Measurements from ENCODE around the gene RFLNA.
"Not testable (repeated sequence)": the region's sequence is repeated elsewhere in the genome, so short reads cannot be mapped to it uniquely, and the experiment has no call there.

The RFLNA gene

GRCh38 chr12:124283326-124283725 is 11.6 kb upstream of the RFLNA start:
- no peak for DNase-seq

GRCh38 chr12:124284368-124284767 is 10.5 kb upstream of the RFLNA start:
- DNase-seq = no peak

GRCh38 chr12:124286414-124286813 is 8.5 kb upstream of the RFLNA start:
- DNase-seq = no peak

GRCh38 chr12:124286971-124287370 is 7.9 kb upstream of the RFLNA start:
- no peak for DNase-seq

- DNase-seq = no peak
These were observed 5.0 kb upstream of the RFLNA start for GRCh38 chr12:124289634-124290600.

GRCh38 chr12:124292385-124292784 is 2.5 kb upstream of the RFLNA start:
- no peak for DNase-seq

- no peak for DNase-seq
These were observed 1.4 kb upstream of the RFLNA start for GRCh38 chr12:124293286-124294003.

- no peak for DNase-seq
These were observed 652 bp downstream of the RFLNA start for GRCh38 chr12:124295431-124296058.

- DNase-seq = no peak
These were observed 1.5 kb downstream of the RFLNA start for GRCh38 chr12:124296295-124296915.

- no peak for DNase-seq
These were observed 2.0 kb downstream of the RFLNA start for GRCh38 chr12:124296916-124297351.

- DNase-seq = no peak
These were observed 2.5 kb downstream of the RFLNA start for GRCh38 chr12:124297389-124297788.

GRCh38 chr12:124297856-124298255 is 3.0 kb downstream of the RFLNA start:
- DNase-seq = no peak

GRCh38 chr12:124298685-124299410 is 4.0 kb downstream of the RFLNA start:
- DNase-seq = no peak

GRCh38 chr12:124299628-124300388 is 4.9 kb downstream of the RFLNA start:
- no peak for DNase-seq

GRCh38 chr12:124300657-124301056 is 5.8 kb downstream of the RFLNA start:
- DNase-seq = not testable (repeated sequence)

GRCh38 chr12:124301084-124301654 is 6.3 kb downstream of the RFLNA start:
- no peak for DNase-seq

- no peak for DNase-seq
These were observed 7.4 kb downstream of the RFLNA start for GRCh38 chr12:124302241-124302806.

GRCh38 chr12:124302807-124303578 is 8.1 kb downstream of the RFLNA start:
- no peak for DNase-seq

- no peak for DNase-seq
These were observed 8.9 kb downstream of the RFLNA start for GRCh38 chr12:124303579-124304313.
